Esophagus squamous epithelium (tissue), 5 donors: ENCODE measurements around the gene ECSCR. TPM values are rescaled to one million over a fixed set of nuclear protein-coding genes. Genes with fewer than 3 reads are reported as not detected.
"Not testable (repeated sequence)": the region's sequence is repeated elsewhere in the genome, so short reads cannot be mapped to it uniquely, and the experiment has no call there.

Source experiments
- DNase-seq: peaks from one replicate; lab custom pipeline; 2025; lab: John Stamatoyannopoulos, UW
- H3K27ac ChIP-seq, 4 donors: fragments of 200-600 bp; sonication (generic); one replicate each; pipeline ENCODE4 v1.5.1; 2016 to 2019; ENCODE audit warnings: mild to moderate bottlenecking in 1 of 4
- H3K27me3 ChIP-seq, 4 donors: fragments of 200-600 bp; sonication (generic); 1 replicate in 3 of 4; 2 replicates in 1 of 4; pipeline versions ENCODE4 v1.5.1 to v1.6.0; 2017 to 2021; ENCODE audit warnings: antibody characterized with exemption in 1 of 4
- H3K36me3 ChIP-seq, 3 donors: fragments of 200-600 bp; sonication (generic); one replicate each; pipeline ENCODE4 v1.5.1; 2016 to 2019
- H3K4me1 ChIP-seq, 3 donors: fragments of 200-600 bp; sonication (generic); one replicate each; pipeline ENCODE4 v1.5.1; 2017 to 2019
- H3K4me3 ChIP-seq, 4 donors: fragments of 200-600 bp; sonication (generic); 1 replicate in 3 of 4; 2 replicates in 1 of 4; pipeline ENCODE4 v1.5.1; 2016 to 2019; ENCODE audit warnings: mild to moderate bottlenecking in 2 of 4, moderate library complexity in 1 of 4
- H3K9me3 ChIP-seq, 3 donors: fragments of 200-600 bp; sonication (generic); one replicate each; pipeline ENCODE4 v1.5.1; 2016 to 2019
- CTCF ChIP-seq, 6 experiments: fragments of 450-650 bp in 4 of 6; fragments of 200-600 bp in 2 of 6; sonication (generic) in 2 of 6; IDR thresholded peaks; one replicate each; pipeline ENCODE4 v1.5.1; 2016 to 2019; ENCODE audit warnings: antibody characterized with exemption in 6 of 6, mild to moderate bottlenecking in 4 of 6, moderate library complexity in 4 of 6
- POLR2A ChIP-seq, 4 donors: fragments of 450-650 bp; IDR thresholded peaks; one replicate each; pipeline ENCODE4 v1.6.1; 2017; ENCODE audit warnings: antibody characterized with exemption in 4 of 4, mild to moderate bottlenecking in 4 of 4, moderate library complexity in 3 of 4
- WGBS, 2 donors: methylation state at CpG; one replicate each; pipeline ENCODE4 v1.1.5; 2018; 5-methylcytosine and 5-hydroxymethylcytosine counted together
- intact Hi-C: fragments of 100-400 bp; cut with DNase I; formaldehyde crosslinking; loops from one replicate; pipeline ENCODE4 v1.15.0; 2022
- total RNA-seq, 4 donors: library from RNA; depleted of rRNA; stranded (reverse); fragments of >200 nt; gene quantifications; one replicate each; pipeline ENCODE4 v1.1.0, GENCODE V29; 2016
- donor health status: DM: yes; HTN: yes; CAD: no.

Gene ECSCR
- total RNA-seq, 4 donors from 2014 or later = 1.7 to 19.5 (median 6.9) TPM

- Histone ChIP-seq H3K9me3 (no peaks in the 10 kb centered on the region), H3K36me3 (no peaks in the 10 kb centered on the region), H3K4me1 (peaks cover 6 to 50% (median 29%) of the 10 kb centered on the region in 3 donors), H3K27me3 (no peaks in the 10 kb centered on the region), H3K4me3 (no peak overlapping the region), H3K27ac (no peak overlapping the region)
- TF ChIP-seq POLR2A (IDR thresholded peaks at IDR 0.05) (no peak), CTCF (IDR thresholded peaks at IDR 0.05) (no peak)
- intact Hi-C loops = no loop called here
- 54% methylated on average over 4 of the region's 4 CpGs for WGBS, 2 donors
- DNase-seq = no peak
Observed at GRCh38 chr5:139443831-139444453, 18.6 kb downstream of the ECSCR start.

DNA sequence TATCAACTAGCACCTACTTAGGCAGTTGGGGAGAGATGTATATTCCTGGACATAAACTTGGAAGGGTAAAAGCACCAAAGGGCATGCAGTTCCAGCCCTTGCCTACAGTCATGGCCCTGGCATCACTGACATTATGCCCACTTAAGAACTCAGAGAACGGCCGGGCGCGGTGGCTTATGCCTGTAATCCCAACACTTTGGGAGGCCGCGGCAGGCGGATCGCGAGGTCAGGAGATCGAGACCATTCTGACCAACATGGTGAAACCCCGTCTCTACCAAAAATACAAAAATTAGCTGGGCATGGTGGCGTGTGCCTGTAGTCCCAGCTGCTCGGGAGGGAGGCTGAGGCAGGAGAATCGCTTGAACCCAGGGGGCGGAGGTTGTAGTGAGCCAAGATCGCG lies 22.1 kb downstream of the ECSCR start:
- H3K9me3 ChIP-seq, H3K27me3 ChIP-seq, H3K4me3 ChIP-seq, H3K27ac ChIP-seq, DNase-seq, intact Hi-C loops, H3K36me3 ChIP-seq: not testable (repeated sequence)
- H3K4me1 ChIP-seq = peaks cover 11 to 38% (median 12%) of the 10 kb centered on the region in 3 donors
- 93 to 94% methylated on average over 15 of the region's 17 CpGs for WGBS, 2 donors

GRCh38 chr5:139439013-139439903 lies 23.3 kb downstream of the ECSCR start, which contains the start of gene DNAJC18:
Gene DNAJC18 (minus strand): TSS chr5:139439525. CDS start chr5:139439445, 80 bp downstream.
- H3K27me3 ChIP-seq = no peaks in the 10 kb centered on the region
- intact Hi-C loops = no loop called here
- H3K27ac ChIP-seq = peak within 1 kb of the TSS; percentile 90 to 98 (median 94)
- peaks cover 0 to 10% (median under 1%) of the 10 kb centered on the region in 3 donors for H3K36me3 ChIP-seq
- no peaks in the 10 kb centered on the region for H3K9me3 ChIP-seq
- 0 to 9% methylated on average over 13 to 17 of the region's 49 CpGs for WGBS, 2 donors
- peaks cover 7 to 27% (median 11%) of the 10 kb centered on the region in 3 donors for H3K4me1 ChIP-seq
- H3K4me3 ChIP-seq = peak within 1 kb of the TSS; percentile 61 to 87 (median 78)
- TF ChIP-seq CTCF (IDR thresholded peaks at IDR 0.05) (peak in 1 of 6 experiments; percentile 16), POLR2A (IDR thresholded peaks at IDR 0.05) (peak in 1 of 4 donors; percentile 32)
- DNase-seq = peak; percentile 60

DNA sequence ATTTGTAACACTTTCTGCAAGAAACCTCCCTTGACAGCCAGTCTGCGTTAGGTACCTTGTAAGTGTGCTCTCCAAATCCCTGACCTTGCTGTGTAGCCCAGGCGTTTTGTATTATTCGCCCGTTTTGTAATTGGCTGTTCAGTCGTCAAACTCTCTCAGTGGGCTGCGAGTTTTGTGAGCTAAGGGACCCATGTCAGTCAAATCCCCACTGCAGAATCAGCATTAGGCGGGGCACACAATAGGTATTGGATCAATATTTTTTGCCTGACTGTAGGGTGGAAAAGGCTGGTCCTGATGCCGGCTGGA lies 23.9 kb downstream of the ECSCR start:
- H3K27ac ChIP-seq = peak overlapping the region; percentile 90 to 98 (median 94)
- DNase-seq = no peak
- 25 to 47% methylated on average over 5 to 6 of the region's 8 CpGs for WGBS, 2 donors
- peak overlapping the region; percentile 61 to 87 (median 78) for H3K4me3 ChIP-seq
- TF ChIP-seq POLR2A (IDR thresholded peaks at IDR 0.05) (no peak), CTCF (IDR thresholded peaks at IDR 0.05) (no peak)
- peaks cover 7 to 21% (median 11%) of the 10 kb centered on the region in 3 donors for H3K4me1 ChIP-seq
- H3K36me3 ChIP-seq = peaks cover 0 to 16% (median 4%) of the 10 kb centered on the region in 3 donors
- no peaks in the 10 kb centered on the region for H3K9me3 ChIP-seq
- no peaks in the 10 kb centered on the region for H3K27me3 ChIP-seq
- intact Hi-C loops = no loop called here

GRCh38 chr5:139435676-139436075 lies 26.9 kb downstream of the ECSCR start:
- Histone ChIP-seq H3K27ac (no peak overlapping the region), H3K4me3 (no peak overlapping the region), H3K9me3 (no peaks in the 10 kb centered on the region), H3K27me3 (no peaks in the 10 kb centered on the region), H3K36me3 (peaks cover 0 to 38% (median 4%) of the 10 kb centered on the region in 3 donors), H3K4me1 (peaks cover 7 to 19% (median 11%) of the 10 kb centered on the region in 3 donors)
- 93 to 98% methylated on average over 3 of the region's 3 CpGs for WGBS, 2 donors
- TF ChIP-seq POLR2A (IDR thresholded peaks at IDR 0.05) = no peak
- no peak for TF ChIP-seq CTCF (IDR thresholded peaks at IDR 0.05)
- intact Hi-C loops = no loop called here
- DNase-seq = no peak
